ENCODE results near the gene TMEM131. TPM values are rescaled to one million over a fixed set of nuclear protein-coding genes. Genes with fewer than 3 reads are reported as not detected.

Gene TMEM131
- total RNA-seq, 1 experiment from 2014 or later, result 29.6 TPM

GRCh38 chr2:97995026-97995733, 568 bp downstream of the TMEM131 start:
- POLR2A ChIA-PET (ENCODE audit: unreplicated experiment), result interaction anchor here (0.5 kb wide), 1 partner anchor 127 kb away, joined by 3 read pairs; no protein-coding TSS in a partner anchor
- no peaks in the 10 kb centered on the region for H3F3A ChIP-seq (ENCODE audit: insufficient read depth, low read depth)
- H3K27me3 ChIP-seq (ENCODE audit: insufficient read depth, low read depth), result no peaks in the 10 kb centered on the region
- no peak for TF ChIP-seq EZH2 (IDR thresholded peaks at IDR 0.05; ENCODE audit: low read depth)
- no peak for TF ChIP-seq CTCF (conservative IDR thresholded peaks at IDR 0.05)
- H2AFZ ChIP-seq, result peak overlapping the region; percentile 93
- peaks cover 38% of the 10 kb centered on the region for H3K4me1 ChIP-seq (replicated peaks; ENCODE audit: insufficient read depth)
- intact Hi-C loops (cut with micrococcal nuclease; ENCODE audit: unreplicated experiment), result loop anchor here (5.0 kb wide), 1 partner anchor 43 kb away; no protein-coding TSS in a partner anchor
- peaks cover 50% of the 10 kb centered on the region for H3K79me2 ChIP-seq (ENCODE audit: low read depth)
- H3K36me3 ChIP-seq (ENCODE audit: low read depth), result no peaks in the 10 kb centered on the region
- H3K4me3 ChIP-seq, result peak overlapping the region; percentile 98
- peak overlapping the region; percentile 80 for H3K27ac ChIP-seq
- H3K9me2 ChIP-seq (ENCODE audit: insufficient read depth), result no peaks in the 10 kb centered on the region
- 0 out of 2 replicates have a peak, but pooled peaks cover 3% of the 10 kb centered on the region for H4K20me1 ChIP-seq (ENCODE audit: insufficient read depth)
- peak in 1 of 2 experiments; percentile 45 for DNase-seq
- CTCF ChIA-PET, result no interaction called here
- no TSS peak for BruUV-seq (replicated peaks)
- no peaks in the 10 kb centered on the region for H3K9me3 ChIP-seq (ENCODE audit: insufficient read depth, low read depth)
- peak overlapping the region; percentile 93 for H3K4me2 ChIP-seq

GRCh38 chr2:97994476-97994875, 1.3 kb downstream of the TMEM131 start:
- Histone ChIP-seq H3K36me3 (ENCODE audit: low read depth) (no peaks in the 10 kb centered on the region), H3F3A (ENCODE audit: insufficient read depth, low read depth) (no peaks in the 10 kb centered on the region; the same call in 1 of the 2 replicates), H3K27me3 (ENCODE audit: insufficient read depth, low read depth) (no peaks in the 10 kb centered on the region), H3K27ac (peak overlapping the region; percentile 80), H3K9me3 (ENCODE audit: insufficient read depth, low read depth) (no peaks in the 10 kb centered on the region), H3K4me2 (peak overlapping the region; percentile 93), H2AFZ (peak overlapping the region; percentile 93), H3K9me2 (ENCODE audit: insufficient read depth) (no peaks in the 10 kb centered on the region), H3K4me1 (replicated peaks; ENCODE audit: insufficient read depth) (peaks cover 38% of the 10 kb centered on the region), H3K79me2 (ENCODE audit: low read depth) (peaks cover 57% of the 10 kb centered on the region), H3K4me3 (peak overlapping the region; percentile 98), H4K20me1 (ENCODE audit: insufficient read depth) (0 out of 2 replicates have a peak, but pooled peaks cover 3% of the 10 kb centered on the region)
- ChIA-PET POLR2A (ENCODE audit: unreplicated experiment) (interaction anchor here (0.5 kb wide), 1 partner anchor 126 kb away, joined by 3 read pairs; no protein-coding TSS in a partner anchor), CTCF (no interaction called here)
- BruUV-seq (replicated peaks), result TSS peak; percentile 23
- no peak for TF ChIP-seq CTCF (conservative IDR thresholded peaks at IDR 0.05)
- no peak for TF ChIP-seq EZH2 (IDR thresholded peaks at IDR 0.05; ENCODE audit: low read depth)
- DNase-seq, result no peak
- intact Hi-C loops (cut with micrococcal nuclease; ENCODE audit: unreplicated experiment), result loop anchor here (1.0 kb wide), 1 partner anchor 125 kb away; no protein-coding TSS in a partner anchor

GRCh38 chr2:97993926-97994325, 1.8 kb downstream of the TMEM131 start:
- peaks cover 4% of the 10 kb centered on the region; the same call in 1 of the 2 replicates for H3K9me3 ChIP-seq (ENCODE audit: insufficient read depth, low read depth)
- peak overlapping the region; percentile 93 for H3K4me2 ChIP-seq
- CTCF ChIA-PET, result no interaction called here
- POLR2A ChIA-PET (ENCODE audit: unreplicated experiment), result no interaction called here
- no peaks in the 10 kb centered on the region; the same call in 1 of the 2 replicates for H3F3A ChIP-seq (ENCODE audit: insufficient read depth, low read depth)
- DNase-seq, result no peak
- no peaks in the 10 kb centered on the region for H3K36me3 ChIP-seq (ENCODE audit: low read depth)
- H3K27me3 ChIP-seq (ENCODE audit: insufficient read depth, low read depth), result no peaks in the 10 kb centered on the region
- H3K9me2 ChIP-seq (ENCODE audit: insufficient read depth), result no peaks in the 10 kb centered on the region
- H2AFZ ChIP-seq, result no peak overlapping the region
- peaks cover 38% of the 10 kb centered on the region for H3K4me1 ChIP-seq (replicated peaks; ENCODE audit: insufficient read depth)
- no TSS peak for BruUV-seq (replicated peaks)
- TF ChIP-seq EZH2 (IDR thresholded peaks at IDR 0.05; ENCODE audit: low read depth) (no peak), CTCF (conservative IDR thresholded peaks at IDR 0.05) (no peak)
- 0 out of 2 replicates have a peak, but pooled peaks cover 3% of the 10 kb centered on the region for H4K20me1 ChIP-seq (ENCODE audit: insufficient read depth)
- intact Hi-C loops (cut with micrococcal nuclease; ENCODE audit: unreplicated experiment), result loop anchor here (1.0 kb wide), 1 partner anchor 125 kb away; no protein-coding TSS in a partner anchor
- H3K79me2 ChIP-seq (ENCODE audit: low read depth), result peaks cover 62% of the 10 kb centered on the region
- H3K4me3 ChIP-seq, result peak overlapping the region; percentile 98
- no peak overlapping the region for H3K27ac ChIP-seq

Measured in PC-9 (cell line).